OCI-LY7 (cell line): ENCODE measurements around the gene AKR1C4.

Source experiments
- EZH2phosphoT487 ChIP-seq: fragments of 200-600 bp; sonication (generic); IDR thresholded peaks from 2 replicates; pipeline ENCODE4 v1.6.1; 2018; ENCODE audit warnings: low read depth, borderline replicate concordance, mild to moderate bottlenecking, mixed run types, antibody characterized with exemption, low read length, moderate library complexity, mixed read lengths
- TF ChIP-seq, protein P1 (sequence below): fragments of 200-600 bp; sonication (generic); conservative IDR thresholded peaks from 2 replicates; pipeline ENCODE4 v1.5.1; 2014; ENCODE audit warnings: mild to moderate bottlenecking, antibody characterized with exemption, low read length, moderate library complexity, mixed read lengths

GRCh38 chr10:5184987-5185775 lies 11.5 kb upstream of the AKR1C4 start, which contains the start of gene AKR1C8:
- TF ChIP-seq, protein P1, sequence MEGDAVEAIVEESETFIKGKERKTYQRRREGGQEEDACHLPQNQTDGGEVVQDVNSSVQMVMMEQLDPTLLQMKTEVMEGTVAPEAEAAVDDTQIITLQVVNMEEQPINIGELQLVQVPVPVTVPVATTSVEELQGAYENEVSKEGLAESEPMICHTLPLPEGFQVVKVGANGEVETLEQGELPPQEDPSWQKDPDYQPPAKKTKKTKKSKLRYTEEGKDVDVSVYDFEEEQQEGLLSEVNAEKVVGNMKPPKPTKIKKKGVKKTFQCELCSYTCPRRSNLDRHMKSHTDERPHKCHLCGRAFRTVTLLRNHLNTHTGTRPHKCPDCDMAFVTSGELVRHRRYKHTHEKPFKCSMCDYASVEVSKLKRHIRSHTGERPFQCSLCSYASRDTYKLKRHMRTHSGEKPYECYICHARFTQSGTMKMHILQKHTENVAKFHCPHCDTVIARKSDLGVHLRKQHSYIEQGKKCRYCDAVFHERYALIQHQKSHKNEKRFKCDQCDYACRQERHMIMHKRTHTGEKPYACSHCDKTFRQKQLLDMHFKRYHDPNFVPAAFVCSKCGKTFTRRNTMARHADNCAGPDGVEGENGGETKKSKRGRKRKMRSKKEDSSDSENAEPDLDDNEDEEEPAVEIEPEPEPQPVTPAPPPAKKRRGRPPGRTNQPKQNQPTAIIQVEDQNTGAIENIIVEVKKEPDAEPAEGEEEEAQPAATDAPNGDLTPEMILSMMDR = no peak
- TF ChIP-seq EZH2phosphoT487 = no peak
